Thymus (tissue), 11 donors: ENCODE results near the gene TREML2. TPM values are rescaled to one million over a fixed set of nuclear protein-coding genes. Genes with fewer than 3 reads are reported as not detected.

Experiments
- DNase-seq, 9 donors: peaks; one replicate each; pipeline ENCODE4 v3.0.0-alpha.2; 2013; ENCODE audit warnings: low spot score in 9 of 9, low read depth in 6 of 9, missing footprints in 1 of 9
- H3K27ac ChIP-seq, 2 donors: one replicate each; pipeline ENCODE4 v1.5.1; 2013; ENCODE audit warnings: control low read depth in 1 of 2, low read depth in 1 of 2, low read length in 1 of 2, mild to moderate bottlenecking in 1 of 2, moderate library complexity in 1 of 2
- H3K27me3 ChIP-seq, 2 donors: one replicate each; pipeline ENCODE4 v1.5.1; 2013; ENCODE audit warnings: low read length in 1 of 2; ENCODE audit not compliant: control insufficient read depth in 2 of 2, insufficient read depth in 1 of 2
- H3K36me3 ChIP-seq, 2 donors: one replicate each; pipeline ENCODE4 v1.5.1; 2013; ENCODE audit warnings: low read length in 1 of 2, mild to moderate bottlenecking in 1 of 2, moderate library complexity in 1 of 2; ENCODE audit not compliant: control insufficient read depth in 2 of 2, insufficient read depth in 2 of 2
- H3K4me1 ChIP-seq, 2 donors: one replicate each; pipeline ENCODE4 v1.5.1; 2013; ENCODE audit warnings: low read length in 2 of 2; ENCODE audit not compliant: control insufficient read depth in 2 of 2, insufficient read depth in 2 of 2
- H3K4me3 ChIP-seq, 2 donors: one replicate each; pipeline ENCODE4 v1.5.1; 2013; ENCODE audit warnings: low read length in 2 of 2, control low read depth in 1 of 2, mild to moderate bottlenecking in 1 of 2
- H3K9me3 ChIP-seq, 2 donors: one replicate each; pipeline ENCODE4 v1.5.1; 2013; ENCODE audit warnings: low read length in 1 of 2, mild to moderate bottlenecking in 1 of 2; ENCODE audit not compliant: control insufficient read depth in 2 of 2, insufficient read depth in 1 of 2
- WGBS: extraction: QIAGEN DNeasy Blood & Tissue Kit; methylation state at CpG from one replicate; pipeline ENCODE4 v1.1.7; 2013; 5-methylcytosine and 5-hydroxymethylcytosine counted together
- polyA plus RNA-seq: library from polyadenylated mRNA; stranded (reverse); fragments of 200-250 nt; gene quantifications from one replicate; pipeline ENCODE4 v1.2.3, GENCODE V29; 2013
- total RNA-seq: library from RNA; stranded (reverse); fragments of 120-200 nt; gene quantifications from one replicate; pipeline ENCODE4 v1.2.4, GENCODE V29; 2013
- donor health status: healthy.

Gene TREML2
- total and polyA plus RNA-seq, 2 donors, result 1.3 to 11.1 TPM

- Histone ChIP-seq H3K4me1 (no peaks in the 10 kb centered on the region), H3K4me3 (no peak overlapping the region), H3K27me3 (no peaks in the 10 kb centered on the region), H3K36me3 (no peaks in the 10 kb centered on the region), H3K9me3 (peaks cover 0 to 6% of the 10 kb centered on the region in 2 donors), H3K27ac (no peak overlapping the region)
- 96% methylated on average over 5 of the region's 5 CpGs for WGBS
- no peak for DNase-seq
These were observed 14.8 kb upstream of the TREML2 start for GRCh38 chr6:41215777-41216176.

- no peak overlapping the region for H3K27ac ChIP-seq
- DNase-seq, result no peak
- 97% methylated on average over 9 of the region's 9 CpGs for WGBS
- H3K9me3 ChIP-seq, result peaks cover 0 to 6% of the 10 kb centered on the region in 2 donors
- H3K36me3 ChIP-seq, result no peaks in the 10 kb centered on the region
- H3K27me3 ChIP-seq, result no peaks in the 10 kb centered on the region
- H3K4me1 ChIP-seq, result no peaks in the 10 kb centered on the region
- H3K4me3 ChIP-seq, result no peak overlapping the region
These were observed 13.8 kb upstream of the TREML2 start for GRCh38 chr6:41214559-41215238.

DNA sequence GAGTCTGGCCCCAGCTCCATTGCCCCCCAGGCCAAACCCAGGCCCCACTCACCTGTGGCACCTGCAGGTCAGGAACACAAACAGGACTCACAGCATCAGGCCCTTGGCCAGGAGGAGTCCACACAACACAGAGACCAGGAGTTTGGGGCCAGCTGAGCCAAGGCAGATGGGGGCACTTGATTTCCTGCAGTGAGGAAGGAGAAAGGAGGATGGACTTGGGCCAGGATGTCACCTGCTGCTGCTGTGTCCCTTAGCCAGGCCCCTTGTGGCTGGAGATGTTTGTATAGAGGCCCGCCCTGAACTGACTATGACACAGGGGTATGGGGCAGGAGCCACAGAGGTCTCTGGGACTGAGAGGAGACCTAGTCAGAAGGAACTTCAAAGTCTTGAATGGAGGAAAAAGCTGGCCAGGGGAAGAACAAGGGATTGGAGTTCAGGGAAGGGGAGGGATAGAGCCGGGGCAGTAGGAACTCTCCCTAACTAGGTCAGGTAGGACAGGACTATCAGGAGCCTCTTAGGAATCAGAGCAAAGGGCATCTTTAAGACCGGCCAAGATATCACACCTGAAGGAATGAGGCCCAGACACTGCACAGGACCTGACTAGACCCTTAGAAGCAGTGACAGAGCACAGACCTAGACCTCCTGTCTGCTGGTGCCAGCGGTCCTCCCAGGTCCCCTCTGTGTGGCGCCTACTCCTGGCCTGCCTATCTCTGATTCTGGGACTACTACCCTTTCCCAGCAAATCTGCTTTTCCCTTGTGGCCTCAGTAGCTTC is 8.8 kb upstream of the TREML2 start:
- Histone ChIP-seq H3K27ac (no peak overlapping the region), H3K27me3 (no peaks in the 10 kb centered on the region), H3K4me3 (no peak overlapping the region), H3K4me1 (no peaks in the 10 kb centered on the region), H3K36me3 (no peaks in the 10 kb centered on the region), H3K9me3 (peaks cover 0 to 4% of the 10 kb centered on the region in 2 donors)
- WGBS, result 97% methylated on average over 5 of the region's 5 CpGs
- DNase-seq, result no peak

DNA sequence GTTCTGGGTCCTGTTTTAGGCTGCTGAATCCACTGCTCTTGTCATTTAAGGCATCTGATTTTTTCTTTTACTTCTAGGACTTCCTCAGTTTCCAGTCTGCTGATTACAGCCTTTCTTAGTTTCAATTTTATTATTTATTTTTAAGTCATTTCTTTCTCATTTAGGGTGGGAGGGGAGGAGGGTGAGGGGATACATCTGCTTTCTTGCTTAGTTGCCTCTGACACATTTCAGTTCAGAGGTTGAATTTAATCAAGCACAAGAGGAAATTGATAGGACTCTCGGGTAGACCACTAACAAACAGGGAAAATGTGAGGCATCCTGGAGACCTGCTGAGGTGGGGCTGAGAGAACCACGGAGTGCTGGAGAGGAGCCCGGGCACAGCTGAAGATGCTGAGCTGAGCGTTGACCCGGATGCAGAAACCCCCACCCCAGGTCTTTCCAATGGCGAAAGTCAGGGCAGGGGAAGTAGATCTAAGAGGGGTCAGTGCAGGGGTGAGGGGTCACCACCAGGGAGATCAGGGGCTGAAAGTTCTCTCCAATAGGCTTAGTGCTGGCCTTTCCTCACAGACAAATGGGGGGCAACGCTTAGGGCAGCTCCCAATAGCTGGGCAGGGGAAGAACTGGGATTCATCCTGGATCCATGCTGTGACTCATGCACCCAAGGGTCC is 7.6 kb upstream of the TREML2 start:
- H3K4me3 ChIP-seq, result no peak overlapping the region
- H3K36me3 ChIP-seq, result no peaks in the 10 kb centered on the region
- no peaks in the 10 kb centered on the region for H3K4me1 ChIP-seq
- DNase-seq, result no peak
- H3K27me3 ChIP-seq, result no peaks in the 10 kb centered on the region
- no peak overlapping the region for H3K27ac ChIP-seq
- 92% methylated on average over 7 of the region's 7 CpGs for WGBS
- no peaks in the 10 kb centered on the region for H3K9me3 ChIP-seq

DNA sequence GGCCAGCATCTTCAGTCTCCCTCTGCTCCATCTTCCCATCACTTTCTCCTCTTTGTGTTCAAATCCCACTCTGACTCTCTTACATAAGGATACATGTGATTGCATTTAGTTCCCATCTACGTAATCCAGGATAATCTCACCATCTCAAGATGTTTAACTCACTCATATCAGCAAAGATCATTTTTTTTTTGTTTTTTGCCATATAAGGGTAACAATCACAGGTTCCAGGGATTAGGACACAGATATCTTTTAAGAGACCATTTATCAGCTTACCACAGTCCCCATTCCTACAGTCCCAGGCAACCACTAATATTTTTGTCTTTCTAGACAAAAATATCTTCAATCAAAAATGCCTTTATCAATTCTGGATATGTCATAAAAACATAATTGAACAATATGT is 3.2 kb upstream of the TREML2 start:
- no peak for DNase-seq
- 100% methylated on average over 1 of the region's 1 CpG for WGBS
- Histone ChIP-seq H3K4me1 (peaks cover 25 to 37% of the 10 kb centered on the region in 2 donors), H3K27ac (no peak overlapping the region), H3K4me3 (no peak overlapping the region), H3K9me3 (no peaks in the 10 kb centered on the region), H3K27me3 (no peaks in the 10 kb centered on the region), H3K36me3 (no peaks in the 10 kb centered on the region)

DNA sequence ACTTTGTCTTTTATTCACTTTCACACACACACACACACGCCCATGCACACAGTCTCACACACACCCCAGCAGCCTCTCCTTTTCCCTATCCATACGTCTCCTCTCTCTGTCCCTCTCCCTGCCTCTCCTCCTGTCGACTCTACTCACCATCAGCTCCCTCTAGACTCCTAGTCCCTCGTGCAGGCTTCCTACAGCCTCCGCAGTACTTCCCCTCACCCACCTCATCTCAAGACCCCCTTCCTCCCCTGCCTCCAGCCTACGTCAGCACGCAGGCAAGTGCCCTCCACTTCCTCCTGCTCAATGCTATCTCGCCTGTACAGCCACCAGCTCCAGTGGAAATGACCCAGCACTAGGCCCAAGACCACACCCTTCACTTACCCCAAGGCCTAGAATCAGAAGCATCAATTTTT is 820 bp upstream of the TREML2 start:
- H3K4me1 ChIP-seq, result peaks cover 25 to 44% of the 10 kb centered on the region in 2 donors
- H3K36me3 ChIP-seq, result peaks cover 0 to 3% of the 10 kb centered on the region in 2 donors
- no peaks in the 10 kb centered on the region for H3K9me3 ChIP-seq
- DNase-seq, result peak; percentile 22 to 67 (median 39)
- no peaks in the 10 kb centered on the region for H3K27me3 ChIP-seq
- peak overlapping the region; percentile 92 to 99 for H3K27ac ChIP-seq
- 22% methylated on average over 8 of the region's 8 CpGs for WGBS
- H3K4me3 ChIP-seq, result peak overlapping the region in 1 of 2 donors; percentile 21

- Histone ChIP-seq H3K9me3 (no peaks in the 10 kb centered on the region), H3K4me3 (peak overlapping the region; percentile 21 to 34), H3K27ac (peak overlapping the region; percentile 92 to 99), H3K27me3 (no peaks in the 10 kb centered on the region), H3K36me3 (peaks cover 0 to 3% of the 10 kb centered on the region in 2 donors), H3K4me1 (peaks cover 25 to 44% of the 10 kb centered on the region in 2 donors)
- WGBS, result 4% methylated on average over 2 of the region's 2 CpGs
- peak; percentile 54 to 85 (median 67) for DNase-seq
These were observed 551 bp downstream of the TREML2 start for GRCh38 chr6:41200296-41200900.

DNA sequence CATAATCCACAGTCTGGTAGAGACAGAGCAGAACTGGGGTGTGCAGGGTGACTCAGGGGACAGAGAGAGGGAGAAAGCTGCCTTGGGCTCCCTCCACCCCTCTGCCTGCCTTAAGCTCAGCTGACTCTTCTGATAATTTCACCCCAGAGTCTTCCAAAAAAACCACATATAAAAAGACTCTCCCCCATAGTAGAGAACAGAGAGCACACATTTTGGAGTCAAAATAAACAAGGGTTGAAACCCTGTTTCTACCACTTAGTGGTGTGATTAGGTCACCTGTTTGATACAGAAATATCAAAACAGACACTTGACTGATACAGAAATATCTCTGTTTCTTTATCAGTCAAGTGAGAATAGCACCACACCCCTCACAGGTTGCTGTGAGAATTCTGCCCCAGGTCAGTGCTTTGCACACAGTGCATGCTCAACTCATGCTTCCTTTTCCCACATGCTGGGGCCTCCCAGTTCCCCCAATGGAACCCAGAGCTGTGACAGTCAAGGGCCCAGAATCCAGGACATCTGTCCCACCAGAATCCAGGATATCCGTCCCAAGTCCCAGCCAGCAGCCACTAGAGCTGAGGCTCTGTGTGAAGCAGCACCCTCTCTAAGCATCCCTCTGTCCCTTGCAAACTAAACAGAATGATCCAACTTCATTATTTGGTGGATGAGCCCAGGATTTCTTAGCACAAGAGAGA is 1.2 kb downstream of the TREML2 start:
- Histone ChIP-seq H3K4me1 (peaks cover 25 to 44% of the 10 kb centered on the region in 2 donors), H3K9me3 (no peaks in the 10 kb centered on the region), H3K36me3 (peaks cover 0 to 10% of the 10 kb centered on the region in 2 donors), H3K27me3 (no peaks in the 10 kb centered on the region), H3K4me3 (peak overlapping the region; percentile 3 to 21), H3K27ac (peak overlapping the region; percentile 92 to 99)
- WGBS, result 66% methylated on average over 1 of the region's 1 CpG
- no peak for DNase-seq
